Measurements from ENCODE around the gene DDB1.

DNA sequence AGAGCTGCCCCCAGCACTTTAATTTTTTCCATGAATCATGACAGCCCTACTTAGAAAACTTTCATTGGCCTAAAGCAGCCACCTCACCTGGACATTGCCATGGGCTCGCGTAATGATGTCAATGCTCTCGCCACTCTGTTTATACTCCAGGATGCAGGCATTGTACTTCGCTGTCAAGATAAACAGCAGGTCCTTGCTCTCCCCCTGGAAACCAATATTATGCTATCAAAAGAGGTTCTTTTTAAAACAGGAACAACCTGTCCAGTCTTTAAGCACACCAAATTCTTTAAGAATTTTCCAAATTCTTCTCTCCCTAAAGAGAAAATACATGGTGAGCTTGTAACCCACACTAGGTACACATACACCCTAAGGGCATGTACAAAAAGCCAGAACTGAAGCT lies 3.0 kb downstream of the DDB1 start:
- no peak for TF ChIP-seq POLR2A (IDR thresholded peaks at IDR 0.05)
- TF ChIP-seq, protein P1, sequence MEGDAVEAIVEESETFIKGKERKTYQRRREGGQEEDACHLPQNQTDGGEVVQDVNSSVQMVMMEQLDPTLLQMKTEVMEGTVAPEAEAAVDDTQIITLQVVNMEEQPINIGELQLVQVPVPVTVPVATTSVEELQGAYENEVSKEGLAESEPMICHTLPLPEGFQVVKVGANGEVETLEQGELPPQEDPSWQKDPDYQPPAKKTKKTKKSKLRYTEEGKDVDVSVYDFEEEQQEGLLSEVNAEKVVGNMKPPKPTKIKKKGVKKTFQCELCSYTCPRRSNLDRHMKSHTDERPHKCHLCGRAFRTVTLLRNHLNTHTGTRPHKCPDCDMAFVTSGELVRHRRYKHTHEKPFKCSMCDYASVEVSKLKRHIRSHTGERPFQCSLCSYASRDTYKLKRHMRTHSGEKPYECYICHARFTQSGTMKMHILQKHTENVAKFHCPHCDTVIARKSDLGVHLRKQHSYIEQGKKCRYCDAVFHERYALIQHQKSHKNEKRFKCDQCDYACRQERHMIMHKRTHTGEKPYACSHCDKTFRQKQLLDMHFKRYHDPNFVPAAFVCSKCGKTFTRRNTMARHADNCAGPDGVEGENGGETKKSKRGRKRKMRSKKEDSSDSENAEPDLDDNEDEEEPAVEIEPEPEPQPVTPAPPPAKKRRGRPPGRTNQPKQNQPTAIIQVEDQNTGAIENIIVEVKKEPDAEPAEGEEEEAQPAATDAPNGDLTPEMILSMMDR (IDR thresholded peaks at IDR 0.05), result no peak
